H1 (cell line): Measurements from ENCODE around the gene DNMT3B. TPM values are rescaled to one million over a fixed set of nuclear protein-coding genes. Genes with fewer than 3 reads are reported as not detected.

Source experiments
- CTCF ChIA-PET: fragments of 300-600 bp; sonication (Branson Sonifier 250); formaldehyde crosslinking; loops from one replicate; lab custom pipeline; 2021; ENCODE audit not compliant: partially characterized antibody; lab: Charles Lee
- POLR2A ChIA-PET: fragments of 300-600 bp; sonication (Branson Sonifier 250); formaldehyde crosslinking; loops from one replicate; lab custom pipeline; 2021; ENCODE audit warnings: inconsistent platforms; ENCODE audit not compliant: partially characterized antibody; lab: Charles Lee
- DNase-seq, 2 experiments: peaks; one replicate each; pipeline versions ENCODE4 v3.0.0 to v3.0.0-alpha.2; 2010 to 2022; ENCODE audit warnings: low spot score in 2 of 2, low read depth in 1 of 2, mixed read lengths in 1 of 2
- FAIRE-seq: peaks from 2 replicates; lab custom pipeline; 2011; peaks lifted over from hg19 to GRCh38; lab: Jason Lieb, UNC
- H2AFZ ChIP-seq: 2 replicates; pipeline ENCODE4 v1.8.1; 2012; ENCODE audit warnings: low read length, inconsistent platforms
- H2AK5ac ChIP-seq: 2 replicates; pipeline ENCODE4 v1.6.1; 2013; ENCODE audit warnings: low read depth, low read length
- H2BK120ac ChIP-seq: replicated peaks from 2 replicates; pipeline ENCODE3; 2013; ENCODE audit warnings: low read depth, low read length, inconsistent platforms
- H2BK12ac ChIP-seq: 2 replicates; pipeline ENCODE4 v1.6.1; 2013; ENCODE audit warnings: low read depth, low read length
- H2BK15ac ChIP-seq: 2 replicates; pipeline ENCODE4 v1.6.1; 2013; ENCODE audit warnings: low read length
- H2BK20ac ChIP-seq: 2 replicates; pipeline ENCODE4 v1.6.1; 2013; ENCODE audit warnings: low read length
- H2BK5ac ChIP-seq: 2 replicates; pipeline ENCODE4 v1.6.1; 2013; ENCODE audit warnings: low read depth, low read length
- H3K14ac ChIP-seq: 2 replicates; pipeline ENCODE4 v1.6.1; 2013; ENCODE audit warnings: inconsistent platforms; ENCODE audit not compliant: insufficient read length
- H3K18ac ChIP-seq: 2 replicates; pipeline ENCODE4 v1.6.1; 2013; ENCODE audit warnings: low read length; ENCODE audit errors: extremely low read depth
- H3K23ac ChIP-seq: 2 replicates; pipeline ENCODE4 v1.6.1; 2013; ENCODE audit warnings: inconsistent platforms; ENCODE audit not compliant: insufficient read length
- H3K23me2 ChIP-seq: 2 replicates; pipeline ENCODE4 v1.6.1; 2013; ENCODE audit warnings: low read depth, low read length
- H3K27ac ChIP-seq: 2 replicates; pipeline ENCODE4 v1.6.1; 2011; ENCODE audit warnings: low read depth, low read length, inconsistent platforms
- H3K27me3 ChIP-seq, 4 experiments: replicated peaks in 1 of 4; 1 replicate in 1 of 4; 2 replicates in 3 of 4; pipeline versions ENCODE4 v1.6.1 to v1.8.1; 2011 to 2013; ENCODE audit warnings: low read length in 3 of 4, mild to moderate bottlenecking in 3 of 4, inconsistent platforms in 2 of 4, mixed read lengths in 2 of 4, moderate library complexity in 1 of 4; ENCODE audit not compliant: control insufficient read depth in 3 of 4, insufficient read depth in 3 of 4; ENCODE audit errors: extremely low read depth in 1 of 4
- H3K36me3 ChIP-seq, 4 experiments: 2 replicates each; pipeline versions ENCODE4 v1.6.1 to v1.8.1; 2011 to 2013; ENCODE audit warnings: mild to moderate bottlenecking in 4 of 4, low read length in 3 of 4, moderate library complexity in 2 of 4, control low read depth in 1 of 4, inconsistent platforms in 1 of 4; ENCODE audit not compliant: insufficient read depth in 4 of 4, control insufficient read depth in 2 of 4
- H3K4ac ChIP-seq: replicated peaks from 2 replicates; pipeline ENCODE3; 2013; ENCODE audit warnings: low read length, low read depth, mixed read lengths, inconsistent platforms; ENCODE audit not compliant: insufficient read length
- H3K4me1 ChIP-seq, 4 experiments: replicated peaks in 1 of 4; 1 replicate in 1 of 4; 2 replicates in 3 of 4; pipeline versions ENCODE4 v1.6.1 to v1.8.1; 2011 to 2013; ENCODE audit warnings: low read length in 3 of 4, inconsistent platforms in 2 of 4, mixed read lengths in 1 of 4; ENCODE audit not compliant: insufficient read depth in 4 of 4, control insufficient read depth in 3 of 4
- H3K4me2 ChIP-seq, 2 experiments: 2 replicates each; pipeline versions ENCODE4 v1.6.1 to v1.8.1; 2011 to 2013; ENCODE audit warnings: low read depth in 2 of 2, low read length in 2 of 2, control low read depth in 1 of 2, inconsistent platforms in 1 of 2, mild to moderate bottlenecking in 1 of 2; ENCODE audit not compliant: insufficient read depth in 1 of 2
- H3K4me3 ChIP-seq, 4 experiments: fragments of 200-600, 300-600 bp in 1 of 4; sonication (generic), shearing (Covaris generic), sonication (Bioruptor Twin) in 1 of 4; 2 replicates each; pipeline versions ENCODE4 v1.5.1 to v1.8.1; 2011 to 2016; ENCODE audit warnings: low read length in 4 of 4, low read depth in 3 of 4, control low read depth in 2 of 4, inconsistent platforms in 2 of 4, mild to moderate bottlenecking in 2 of 4, mixed read lengths in 1 of 4, moderate library complexity in 1 of 4; ENCODE audit not compliant: insufficient read depth in 2 of 4; ENCODE audit errors: extremely low read depth in 1 of 4
- H3K56ac ChIP-seq: replicated peaks from 2 replicates; pipeline ENCODE3; 2013; ENCODE audit warnings: low read depth, mild to moderate bottlenecking, mixed read lengths, low read length, inconsistent platforms; ENCODE audit not compliant: insufficient read length
- H3K79me1 ChIP-seq: 2 replicates; pipeline ENCODE4 v1.6.1; 2013; ENCODE audit warnings: low read depth, low read length, control low read depth
- H3K79me2 ChIP-seq, 2 experiments: 2 replicates each; pipeline versions ENCODE4 v1.6.1 to v1.8.1; 2012 to 2013; ENCODE audit warnings: low read length in 2 of 2, mild to moderate bottlenecking in 2 of 2, inconsistent platforms in 1 of 2; ENCODE audit not compliant: insufficient read depth in 2 of 2, control insufficient read depth in 1 of 2
- H3K9ac ChIP-seq, 4 experiments: replicated peaks in 1 of 4; 1 replicate in 1 of 4; 2 replicates in 3 of 4; pipeline versions ENCODE4 v1.6.1 to v1.8.1; 2011 to 2013; ENCODE audit warnings: low read depth in 3 of 4, low read length in 3 of 4, control low read depth in 2 of 4, mild to moderate bottlenecking in 2 of 4, moderate library complexity in 2 of 4, inconsistent platforms in 1 of 4; ENCODE audit errors: extremely low read depth in 1 of 4
- H3K9me3 ChIP-seq, 2 experiments: 2 replicates each; pipeline versions ENCODE4 v1.6.1 to v1.8.1; 2012 to 2013; ENCODE audit warnings: mild to moderate bottlenecking in 2 of 2, moderate library complexity in 2 of 2, control low read depth in 1 of 2, inconsistent platforms in 1 of 2, low read depth in 1 of 2, low read length in 1 of 2, mixed read lengths in 1 of 2; ENCODE audit not compliant: insufficient read depth in 2 of 2
- H4K20me1 ChIP-seq, 2 experiments: replicated peaks in 1 of 2; 2 replicates each; pipeline versions ENCODE3 to v1.8.1; 2011 to 2013; ENCODE audit warnings: inconsistent platforms in 2 of 2, low read length in 2 of 2, mild to moderate bottlenecking in 1 of 2; ENCODE audit not compliant: insufficient read depth in 2 of 2, control insufficient read depth in 1 of 2
- H4K5ac ChIP-seq: 2 replicates; pipeline ENCODE4 v1.6.1; 2013; ENCODE audit warnings: low read length, low read depth, mixed read lengths, inconsistent platforms; ENCODE audit not compliant: insufficient read length
- H4K8ac ChIP-seq: 2 replicates; pipeline ENCODE4 v1.8.0; 2013; ENCODE audit warnings: mild to moderate bottlenecking, moderate library complexity, low read length, inconsistent platforms; ENCODE audit not compliant: insufficient read depth; ENCODE audit errors: extremely low read depth
- H4K91ac ChIP-seq: replicated peaks from 2 replicates; pipeline ENCODE3; 2013; ENCODE audit warnings: low read length, mixed read lengths, inconsistent platforms; ENCODE audit not compliant: insufficient read length
- ASH2L ChIP-seq: fragments of 200-600, 300-600 bp; sonication (generic); IDR thresholded peaks from one replicate; pipeline ENCODE4 v1.7.1; 2017; ENCODE audit warnings: low read length
- BCL11A ChIP-seq, 2 experiments: IDR thresholded peaks; one replicate each; pipeline ENCODE4 v1.6.1; 2011; ENCODE audit warnings: low read depth in 2 of 2, low read length in 2 of 2, mild to moderate bottlenecking in 2 of 2
- BRCA1 ChIP-seq: IDR thresholded peaks from 2 replicates; pipeline ENCODE4 v1.6.1; 2012; ENCODE audit warnings: low read depth, low read length, improper control_type of control experiment
- CREB1 ChIP-seq: IDR thresholded peaks from 2 replicates; pipeline ENCODE4 v1.6.1; 2012; ENCODE audit warnings: inconsistent platforms
- EZH2 ChIP-seq: fragments of 200-600 bp; sonication (generic); IDR thresholded peaks from 2 replicates; pipeline ENCODE4 v1.7.1; 2012; ENCODE audit warnings: low read depth, mild to moderate bottlenecking, moderate library complexity, low read length, inconsistent platforms; ENCODE audit not compliant: severe bottlenecking
- FOSL1 ChIP-seq: IDR thresholded peaks from 2 replicates; pipeline ENCODE4 v1.6.1; 2011; ENCODE audit warnings: mild to moderate bottlenecking, low read depth, low read length, moderate library complexity; ENCODE audit not compliant: insufficient read depth
- HDAC6 ChIP-seq: IDR thresholded peaks from one replicate; pipeline ENCODE4 v1.7.1; 2012; ENCODE audit warnings: low read depth, mild to moderate bottlenecking, inconsistent platforms, low read length, moderate library complexity
- NRF1 ChIP-seq: IDR thresholded peaks from 2 replicates; pipeline ENCODE4 v1.6.1; 2011; ENCODE audit warnings: mild to moderate bottlenecking, low read depth, low read length, improper control_type of control experiment
- RNF2 ChIP-seq: fragments of 200-900, 300-1000 bp; sonication (generic); IDR thresholded peaks from 2 replicates; pipeline ENCODE4 v1.7.1; 2016; ENCODE audit warnings: borderline replicate concordance, low read depth, mild to moderate bottlenecking, antibody characterized with exemption, low read length; ENCODE audit not compliant: poor library complexity, severe bottlenecking; ENCODE audit errors: missing control alignments
- SP4 ChIP-seq: IDR thresholded peaks from 2 replicates; pipeline ENCODE4 v1.6.1; 2012; ENCODE audit warnings: low read length, inconsistent platforms
- SUZ12 ChIP-seq: fragments of 200-600 bp; sonication (generic); IDR thresholded peaks from 2 replicates; pipeline ENCODE4 v1.6.1; 2012; ENCODE audit warnings: mild to moderate bottlenecking, inconsistent platforms, low read length, moderate library complexity, mixed read lengths
- TEAD4 ChIP-seq: IDR thresholded peaks from 2 replicates; pipeline ENCODE4 v1.6.1; 2012; ENCODE audit warnings: low read depth, low read length, inconsistent platforms, mixed read lengths
- WGBS, 2 experiments: shearing (Covaris generic) in 1 of 2; methylation state at CpG; one replicate each; pipeline versions ENCODE4 v1.1.6 to v1.1.7; 2013 to 2015; ENCODE audit warnings: low lambda C conversion rate in 2 of 2, mixed read lengths in 2 of 2, inconsistent platforms in 1 of 2, low coverage in 1 of 2, missing lambda C conversion rate in 1 of 2; ENCODE audit not compliant: insufficient replicate concordance in 2 of 2, insufficient coverage in 1 of 2, insufficient read length in 1 of 2; ENCODE audit errors: extremely low coverage in 1 of 2, missing lambda C conversion rate in 1 of 2; 5-methylcytosine and 5-hydroxymethylcytosine counted together
- polyA plus RNA-seq, 7 experiments: library from polyadenylated mRNA; depleted of rRNA in 3 of 7; stranded (reverse) in 5 of 7; unstranded in 2 of 7; fragments of >200 nt in 5 of 7; fragments of 200-250 nt in 2 of 7; gene quantifications; 1 replicate in 5 of 7; 2 replicates in 1 of 7; 4 replicates in 1 of 7; pipeline versions ENCODE4 v1.2.1 to v1.2.3, GENCODE V29; 2011 to 2013; ENCODE audit warnings: missing spikeins in 2 of 7, mixed read lengths in 2 of 7
- total RNA-seq: library from RNA; stranded (reverse); fragmentation: NEBNext Ultra II Directional; extraction: Animal tissue kit (Norgen Biotek cat#: 25700); gene quantifications from 2 replicates; pipeline ENCODE4 v1.2.1, GENCODE V29; 2021
- TF ChIP-seq, protein P1 (sequence below): IDR thresholded peaks from 2 replicates; pipeline ENCODE4 v1.6.1; 2012; ENCODE audit warnings: inconsistent platforms

The DNMT3B gene
- total and polyA plus RNA-seq, 2 of the 8 experiments (the other 6 are each of a cell fraction or from before 2014, with no cell fraction given), result 433 to 1,016 TPM

DNA sequence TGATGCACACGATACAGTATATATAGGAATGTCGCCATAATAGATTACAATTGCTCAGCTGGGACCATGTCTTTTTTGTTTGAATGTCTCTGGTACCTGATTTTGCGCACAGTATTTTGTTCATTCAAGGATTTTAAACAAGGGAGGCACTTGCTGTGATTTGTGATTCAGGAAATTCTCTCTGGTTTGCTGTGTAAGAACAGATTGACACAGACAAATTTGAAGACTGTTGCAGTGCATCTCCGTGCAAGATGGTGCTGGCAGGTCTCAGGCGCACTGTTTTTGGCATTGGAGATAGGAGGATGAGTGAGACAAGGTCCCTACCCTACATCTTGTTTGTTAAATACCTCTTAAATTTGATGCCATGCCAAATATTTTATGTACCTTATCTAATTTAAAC is 60.0 kb downstream of the DNMT3B start:
- Histone ChIP-seq H3K56ac (no peak overlapping the region), H3K27me3 (peaks cover 0 to 2% (median 0%) of the 10 kb centered on the region in 4 experiments; a peak in 1 of 7 replicates), H2BK20ac (no peak overlapping the region), H3K4me1 (peaks cover 0 to 12% (median 4%) of the 10 kb centered on the region in 4 experiments), H3K4ac (no peak overlapping the region), H2BK12ac (no peak overlapping the region), H3K9me3 (no peaks in the 10 kb centered on the region), H2BK5ac (no peak overlapping the region), H3K14ac (no peak overlapping the region), H3K79me1 (peaks cover 12% of the 10 kb centered on the region), H3K4me3 (no peak overlapping the region), H3K9ac (peak overlapping the region in 1 of 4 experiments; percentile 2; a peak in 1 of 7 replicates), H3K79me2 (peaks cover 46 to 62% of the 10 kb centered on the region in 2 experiments), H3K23ac (no peak overlapping the region), H4K8ac (no peak overlapping the region), H4K20me1 (peaks cover 15 to 26% of the 10 kb centered on the region in 2 experiments), H3K36me3 (peaks cover 0 to 14% (median 5%) of the 10 kb centered on the region in 4 experiments; a peak in 4 of 8 replicates), H2BK120ac (no peak overlapping the region), H4K91ac (no peak overlapping the region), H3K4me2 (peak overlapping the region in 1 of 2 experiments; percentile 88; a peak in 1 of 4 replicates), H3K27ac (no peak overlapping the region), H2AFZ (no peak overlapping the region), H2AK5ac (no peak overlapping the region), H4K5ac (no peak overlapping the region), H3K18ac (no peak overlapping the region), H3K23me2 (peaks cover 5% of the 10 kb centered on the region; the same call in 1 of the 2 replicates), H2BK15ac (no peak overlapping the region)
- FAIRE-seq, result no peak
- CTCF ChIA-PET, result interaction anchor here (0.8 to 2.0 kb wide), 6 partner anchors 8 to 150 kb away, joined by 3 to 5 read pairs (median 3); no protein-coding TSS in a partner anchor
- 92% methylated on average over 5 of the region's 5 CpGs; no CpG with 5 or more reads in 1 of the 2 experiments for WGBS, 2 experiments
- DNase-seq, result no peak
- POLR2A ChIA-PET, result interaction anchor here (0.9 to 5.4 kb wide), 7 partner anchors 8 to 72 kb away, joined by 3 to 51 read pairs (median 5); no protein-coding TSS in a partner anchor
- TF ChIP-seq NRF1, result no peak
- no peak for TF ChIP-seq TEAD4
- TF ChIP-seq SP4, result no peak
- TF ChIP-seq SUZ12, result no peak
- no peak for TF ChIP-seq FOSL1
- TF ChIP-seq EZH2, result no peak
- no peak for TF ChIP-seq RNF2
- no peak for TF ChIP-seq HDAC6
- TF ChIP-seq, protein P1, sequence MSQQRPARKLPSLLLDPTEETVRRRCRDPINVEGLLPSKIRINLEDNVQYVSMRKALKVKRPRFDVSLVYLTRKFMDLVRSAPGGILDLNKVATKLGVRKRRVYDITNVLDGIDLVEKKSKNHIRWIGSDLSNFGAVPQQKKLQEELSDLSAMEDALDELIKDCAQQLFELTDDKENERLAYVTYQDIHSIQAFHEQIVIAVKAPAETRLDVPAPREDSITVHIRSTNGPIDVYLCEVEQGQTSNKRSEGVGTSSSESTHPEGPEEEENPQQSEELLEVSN, result no peak
- TF ChIP-seq CREB1, result no peak
- no peak for TF ChIP-seq BCL11A (IDR thresholded peaks at IDR 0.05; ENCODE audit: low read depth in 2 of 2, low read length in 2 of 2)
- TF ChIP-seq BRCA1, result no peak
- no peak for TF ChIP-seq ASH2L
